NOMO-1 treated with DMSO at 0.1 percent for 48 hours (cell line): ENCODE measurements around the gene OSBPL3.
"Not testable (repeated sequence)": the region's sequence is repeated elsewhere in the genome, so short reads cannot be mapped to it uniquely, and the experiment has no call there.

Experiments used
- DNase-seq: peaks from one replicate; lab custom pipeline; 2025; ENCODE audit not compliant: unreplicated experiment; lab: John Stamatoyannopoulos, UW

OSBPL3 gene

DNA sequence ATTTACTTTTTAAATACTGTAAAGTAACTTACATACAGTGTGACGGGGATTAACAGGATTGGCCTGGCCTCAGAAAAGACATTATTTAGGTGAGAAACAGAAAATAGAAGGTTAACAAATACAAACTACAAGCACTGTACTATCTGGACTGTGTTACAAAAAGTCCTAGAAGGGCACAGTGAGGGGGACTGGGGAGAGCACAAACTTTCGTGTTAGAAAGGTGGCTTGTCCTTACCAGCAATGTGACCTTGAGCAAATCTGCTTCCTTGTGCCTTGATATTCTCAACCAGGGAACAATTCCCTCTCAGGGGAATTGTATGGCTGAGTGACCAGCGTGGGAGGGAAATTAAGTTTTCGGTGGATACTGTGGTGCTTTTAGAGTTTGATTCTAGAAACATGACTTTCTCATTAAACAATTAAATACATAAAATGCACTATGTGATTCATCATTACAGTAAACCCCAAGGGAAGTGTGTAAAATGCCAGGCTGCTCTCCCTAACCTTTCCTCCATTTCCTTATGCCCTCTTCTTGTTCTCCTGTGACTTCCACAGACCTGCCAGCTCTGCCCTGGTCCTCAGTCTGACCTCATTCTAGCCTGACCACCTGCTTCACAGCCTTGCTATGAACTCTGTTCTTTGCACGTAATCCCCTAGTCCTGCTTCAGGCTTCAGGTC lies 57.7 kb downstream of the OSBPL3 start:
- no peak for DNase-seq

DNA sequence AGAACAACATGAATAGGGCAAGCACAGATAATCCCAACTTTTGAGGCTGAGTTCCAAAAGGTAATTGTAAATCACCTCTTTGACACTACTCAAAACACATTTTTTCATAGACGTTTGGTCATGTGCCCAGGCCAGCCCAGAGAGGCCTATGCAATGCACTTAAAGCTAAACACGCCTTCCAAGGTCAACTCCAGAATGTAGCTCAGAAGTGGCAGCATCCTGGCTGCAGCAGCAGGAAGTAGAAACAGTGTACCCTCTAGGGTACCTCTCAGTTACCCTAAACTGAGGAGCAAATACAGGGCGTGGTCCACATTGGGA lies 58.7 kb downstream of the OSBPL3 start:
- no peak for DNase-seq

DNA sequence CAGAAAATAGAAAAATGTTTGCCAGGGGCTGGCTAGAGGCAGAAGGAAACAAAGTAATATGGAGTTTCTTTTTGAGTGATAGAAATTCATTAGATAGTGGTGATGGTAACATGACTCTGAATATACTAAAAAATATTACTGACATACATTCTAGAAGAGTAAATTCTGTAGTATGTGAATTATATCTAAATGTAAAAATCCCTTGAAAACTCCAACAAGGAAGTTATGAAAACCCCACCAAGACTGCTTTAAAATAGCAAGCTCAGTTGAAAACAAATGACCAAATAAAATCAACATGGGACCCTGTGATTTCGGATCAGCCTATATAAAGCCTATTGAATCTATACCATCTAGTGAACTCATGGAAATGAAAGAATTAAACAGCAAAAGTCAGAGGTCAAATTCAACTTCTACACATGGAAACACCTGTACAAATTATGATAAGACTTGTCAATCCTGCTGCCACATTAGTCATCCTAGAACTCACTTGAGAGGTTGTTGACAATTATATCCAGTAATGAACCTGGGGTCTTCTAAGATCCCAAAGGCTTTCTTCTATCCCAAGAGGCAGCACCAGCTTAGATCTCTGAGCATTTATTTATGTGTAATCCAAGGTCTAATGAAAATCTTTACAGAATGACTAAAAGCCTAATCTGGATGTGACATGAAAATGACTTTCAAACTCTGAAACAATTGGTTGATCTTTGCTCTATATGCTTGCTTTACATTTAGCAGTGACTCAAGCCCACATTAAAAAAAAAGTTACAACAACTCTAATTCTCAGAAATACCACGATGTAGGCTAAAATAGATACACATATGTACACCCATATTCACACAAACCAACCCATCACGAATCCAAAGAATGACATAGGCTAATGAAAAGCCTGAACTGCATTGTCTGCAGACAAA lies 59.3 kb downstream of the OSBPL3 start:
- no peak for DNase-seq

DNA sequence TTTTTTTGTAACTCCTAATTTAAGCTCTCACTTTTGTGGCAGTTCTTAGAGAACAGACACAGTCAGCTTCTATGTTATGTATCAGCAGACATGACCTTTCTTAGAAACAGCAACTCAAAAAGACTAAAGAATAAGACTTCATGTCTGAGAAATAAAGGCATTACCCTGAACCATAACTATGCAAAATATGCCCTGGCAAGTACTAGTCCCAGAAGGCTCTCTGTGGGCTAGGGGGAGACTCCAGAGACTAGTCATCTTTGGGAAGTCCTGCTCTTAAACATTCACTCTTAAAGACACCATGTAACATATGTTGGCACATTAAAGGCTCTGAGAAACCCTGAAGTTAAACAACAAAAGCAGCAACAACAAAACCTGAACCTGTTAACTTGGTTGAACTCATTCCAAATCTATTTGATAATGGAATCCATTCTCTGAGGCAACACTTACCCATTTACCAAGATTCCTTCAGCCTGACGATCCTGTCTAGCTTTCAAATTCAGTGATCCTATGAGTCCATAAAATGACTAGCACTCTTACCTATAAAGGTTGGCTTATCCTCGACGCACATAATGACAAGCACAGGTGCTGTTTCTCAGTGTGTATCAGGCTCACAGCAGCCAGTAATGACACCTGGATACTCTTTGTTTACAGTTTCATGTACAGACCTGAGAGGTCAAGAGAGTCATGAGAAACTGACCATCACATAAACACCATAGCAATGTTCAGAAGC lies 62.3 kb downstream of the OSBPL3 start:
- DNase-seq, result no peak

DNA sequence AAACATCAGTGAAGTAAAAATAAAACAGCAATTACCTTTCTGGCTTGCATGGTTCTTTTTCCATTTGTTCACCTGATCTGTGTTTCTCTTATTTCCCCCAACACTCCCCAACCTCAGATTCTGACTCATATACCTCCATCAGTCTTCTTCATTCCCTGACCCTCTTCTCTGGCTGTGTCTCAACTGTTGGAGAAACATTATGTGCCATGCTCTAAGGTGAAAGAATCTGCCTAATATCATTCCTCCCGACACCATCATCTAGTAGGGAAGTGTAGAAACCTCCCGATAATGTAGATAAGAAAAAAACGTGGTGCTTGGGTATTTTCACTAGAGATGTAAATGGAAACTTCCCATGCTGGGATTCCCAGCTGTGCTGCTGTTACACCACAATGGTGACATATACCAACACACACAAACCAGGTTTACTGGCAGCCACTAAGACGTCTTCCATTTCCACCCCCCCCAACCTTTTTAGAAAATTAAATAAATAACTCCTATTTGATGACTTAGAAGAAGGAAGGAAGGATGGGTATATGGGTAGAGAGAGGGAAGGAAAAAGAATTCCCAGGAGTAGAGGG lies 63.4 kb downstream of the OSBPL3 start:
- DNase-seq, result no peak

DNA sequence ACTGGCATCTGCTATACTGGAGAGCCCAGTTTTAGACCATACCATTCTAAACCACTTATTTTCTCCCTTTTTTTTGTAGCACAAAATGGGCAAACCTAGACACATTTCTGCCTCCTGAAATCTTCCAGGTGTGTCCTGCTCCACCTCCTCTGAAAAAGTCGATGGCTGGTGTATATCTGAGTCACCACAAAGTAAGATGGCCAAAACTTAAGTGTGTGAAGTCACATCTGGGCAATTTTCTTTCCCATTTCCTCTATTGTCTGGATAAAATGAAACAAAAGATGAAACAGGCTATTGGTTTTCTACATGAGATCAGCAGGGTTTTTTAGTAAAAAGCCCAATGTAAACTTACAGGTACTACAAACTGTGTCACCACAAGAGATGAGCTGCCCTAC lies 65.5 kb downstream of the OSBPL3 start:
- DNase-seq, result no peak

DNA sequence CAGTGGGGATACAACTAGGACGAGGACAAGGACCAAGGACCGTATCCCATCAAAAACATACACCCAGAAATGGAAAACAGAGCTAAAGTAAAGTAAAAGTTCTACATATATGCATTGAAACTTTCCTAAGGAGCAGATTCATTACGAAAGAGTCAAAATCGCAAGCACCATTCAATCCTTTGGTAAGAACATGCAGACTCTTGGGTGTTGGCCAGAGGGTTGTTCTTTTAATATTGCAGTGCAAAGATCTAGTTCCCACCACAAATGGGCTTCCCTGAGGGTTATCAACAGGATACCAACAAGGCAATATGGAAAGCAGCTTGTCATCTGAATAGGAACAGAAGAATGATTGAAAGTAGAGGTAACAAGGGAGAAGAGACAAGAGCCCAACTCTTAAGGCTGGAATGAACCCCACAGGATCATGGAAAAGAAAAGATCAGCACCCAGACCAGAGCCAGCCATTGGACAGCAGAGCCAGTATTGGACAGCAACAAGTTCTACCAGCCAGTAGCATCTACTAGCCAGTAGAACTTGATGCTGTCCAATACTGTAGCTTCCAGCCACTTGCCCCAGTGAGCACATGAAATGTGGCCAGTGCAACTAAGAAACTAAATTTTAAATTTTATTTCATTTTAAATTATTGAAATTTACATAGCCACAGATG lies 66.0 kb downstream of the OSBPL3 start:
- DNase-seq, result no peak

DNA sequence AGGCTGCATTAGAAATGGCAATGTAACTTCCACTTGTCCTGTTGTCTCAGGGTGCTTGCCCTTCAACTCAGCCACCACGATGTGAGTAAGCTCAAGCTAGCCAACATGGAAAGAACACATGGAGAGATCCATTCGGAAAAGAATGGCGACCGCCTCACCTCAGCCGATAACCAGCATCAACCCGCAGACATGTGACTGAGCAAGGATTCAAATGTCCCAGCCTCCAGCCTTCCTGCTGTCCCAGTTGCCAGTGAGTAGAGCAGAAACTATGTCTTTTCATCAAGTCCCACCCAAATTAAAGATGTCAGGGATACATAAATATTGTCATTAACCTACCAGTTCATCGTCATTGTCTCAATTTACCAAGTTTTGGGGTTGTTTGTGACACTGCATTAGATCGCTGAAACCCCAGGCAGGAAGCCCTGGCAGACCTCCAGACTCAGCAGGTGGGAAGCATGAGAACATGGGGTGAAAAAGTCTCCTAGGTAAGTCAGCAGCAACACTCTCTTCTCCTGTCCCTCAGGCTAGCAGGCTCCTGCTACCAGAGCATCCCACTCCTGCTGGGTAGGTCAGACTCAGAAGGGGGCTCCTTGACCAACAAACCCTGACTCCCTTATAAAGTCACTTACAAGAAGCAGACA lies 67.0 kb downstream of the OSBPL3 start:
- DNase-seq, result no peak

DNA sequence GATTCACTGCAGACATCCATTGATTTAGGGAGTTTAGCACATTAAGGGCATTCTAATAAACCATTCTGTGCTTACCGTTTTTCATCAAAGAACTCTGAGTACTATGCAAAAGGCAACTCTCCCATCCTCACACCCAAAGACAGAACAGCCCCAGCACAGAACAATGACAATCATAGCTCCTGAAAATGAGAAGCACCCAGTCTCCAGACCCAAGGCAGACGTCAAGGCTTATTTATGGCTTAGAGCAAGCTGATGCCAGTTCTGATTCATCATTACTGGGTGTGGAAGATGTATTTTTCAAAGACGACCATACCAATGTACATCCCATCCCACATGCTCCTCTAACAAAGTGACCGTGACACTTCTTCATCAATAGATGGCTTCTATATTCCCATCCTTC lies 67.6 kb downstream of the OSBPL3 start:
- DNase-seq, result no peak

DNA sequence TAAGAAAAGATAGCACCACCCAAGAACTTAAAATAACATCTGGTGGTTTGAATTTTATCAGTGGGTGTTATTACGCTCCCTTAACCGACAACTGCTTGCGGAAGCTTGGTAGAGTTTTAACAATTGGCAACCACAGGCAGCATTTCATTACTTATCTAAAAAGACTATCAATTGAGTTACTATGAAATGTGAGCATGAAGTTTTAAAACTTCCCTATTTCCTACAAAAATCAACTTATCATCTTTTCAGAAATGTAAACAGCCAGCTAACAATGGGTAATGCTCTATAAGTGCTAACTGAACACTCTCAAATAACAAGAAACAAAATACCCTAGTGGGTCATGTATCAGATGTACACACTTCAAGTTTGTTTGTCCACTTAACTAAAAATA lies 68.8 kb downstream of the OSBPL3 start:
- peak; percentile 53 for DNase-seq

DNA sequence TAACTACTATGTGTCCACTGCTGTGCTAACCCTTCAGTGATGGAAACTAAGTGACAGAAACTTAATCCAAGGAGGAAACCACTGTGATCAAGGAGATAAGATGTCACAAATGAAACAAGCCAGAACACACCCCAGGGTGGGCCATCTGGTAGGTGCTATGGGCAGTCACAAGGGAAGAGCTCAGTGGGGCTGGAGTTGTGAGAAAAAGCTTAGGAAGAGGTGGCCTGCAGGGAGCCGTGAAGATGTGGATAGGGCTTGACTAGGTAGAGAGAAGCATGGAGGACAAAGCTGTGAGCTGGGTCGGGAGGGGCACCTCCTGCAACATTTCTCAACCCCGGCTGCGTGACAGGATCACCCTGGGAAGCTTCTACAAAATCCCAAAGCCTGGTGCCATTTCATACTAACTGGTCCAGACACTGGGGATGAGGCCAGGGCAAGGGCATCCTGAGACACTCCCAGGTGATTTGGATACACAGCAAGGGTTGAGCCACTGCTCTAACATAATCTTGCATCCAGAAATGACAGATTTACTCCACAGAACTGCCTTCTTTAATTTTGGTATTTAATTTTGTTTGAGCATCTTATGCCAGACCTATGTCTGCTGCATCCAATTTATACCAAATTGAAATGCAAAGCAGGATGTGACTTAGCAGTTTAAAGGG lies 69.3 kb downstream of the OSBPL3 start:
- DNase-seq, result no peak

DNA sequence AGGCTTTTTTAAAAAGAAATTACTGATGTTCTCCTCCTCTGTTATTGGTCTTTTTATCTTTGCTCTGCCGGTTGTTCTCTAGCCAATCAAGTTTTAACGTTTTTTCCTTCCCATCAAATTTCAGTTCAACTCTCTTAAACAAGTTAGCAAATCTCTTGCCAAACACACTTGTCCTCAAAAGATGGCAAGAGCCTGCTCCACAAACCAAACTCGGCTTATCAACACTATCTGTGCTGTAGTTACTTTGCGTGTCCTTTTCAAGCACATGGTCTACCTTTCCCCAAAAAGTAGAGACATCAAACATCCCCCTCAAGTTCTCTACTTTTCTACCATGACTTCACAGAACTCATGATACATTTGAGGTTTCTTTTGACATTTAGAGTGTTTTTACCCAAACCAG lies 71.3 kb downstream of the OSBPL3 start:
- no peak for DNase-seq

DNA sequence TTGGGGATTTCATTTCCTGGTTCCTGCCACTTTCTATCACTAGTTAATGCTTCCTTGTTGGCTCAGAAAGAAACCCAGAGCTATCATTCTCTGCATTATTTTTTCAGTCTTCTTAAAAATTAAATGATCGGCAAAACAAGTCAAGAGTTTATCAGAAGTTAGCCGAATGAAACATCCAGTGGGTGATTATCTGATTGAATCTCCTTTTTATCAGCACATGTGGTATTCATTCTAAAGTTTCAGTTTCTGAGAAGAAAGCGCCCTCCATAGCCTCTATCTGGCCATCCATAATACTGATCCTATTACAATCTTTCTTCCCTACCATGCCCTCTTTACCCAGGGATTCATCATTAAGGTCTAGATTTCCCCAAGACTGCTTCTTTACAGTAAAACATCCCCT lies 71.8 kb downstream of the OSBPL3 start:
- no peak for DNase-seq

DNA sequence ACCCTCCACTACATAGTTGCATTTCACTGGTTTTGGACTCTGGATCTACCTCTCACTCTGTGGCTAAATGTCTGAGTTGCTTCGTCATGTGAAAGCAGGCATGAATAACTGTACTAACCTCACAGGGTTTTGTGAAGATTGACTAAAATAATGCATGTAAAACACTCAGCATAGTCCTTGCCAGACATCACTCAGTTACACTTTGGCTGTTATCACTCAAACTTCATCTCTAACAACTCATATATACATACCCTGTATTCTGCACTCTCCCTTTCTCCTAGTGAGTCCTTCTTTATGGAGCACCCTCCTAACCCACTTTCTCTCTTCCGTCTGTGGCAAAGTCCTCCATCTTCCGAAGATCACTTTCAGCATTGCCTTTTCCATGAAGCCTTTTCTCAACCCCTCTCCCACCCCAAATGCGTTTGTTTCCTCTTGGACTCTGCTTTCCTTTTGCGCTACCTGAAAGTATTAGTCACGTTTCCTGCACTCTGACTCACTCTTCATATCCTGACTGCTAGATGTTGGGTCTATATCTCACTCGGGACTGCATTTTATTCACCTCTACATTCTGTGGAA lies 72.6 kb downstream of the OSBPL3 start:
- no peak for DNase-seq

DNA sequence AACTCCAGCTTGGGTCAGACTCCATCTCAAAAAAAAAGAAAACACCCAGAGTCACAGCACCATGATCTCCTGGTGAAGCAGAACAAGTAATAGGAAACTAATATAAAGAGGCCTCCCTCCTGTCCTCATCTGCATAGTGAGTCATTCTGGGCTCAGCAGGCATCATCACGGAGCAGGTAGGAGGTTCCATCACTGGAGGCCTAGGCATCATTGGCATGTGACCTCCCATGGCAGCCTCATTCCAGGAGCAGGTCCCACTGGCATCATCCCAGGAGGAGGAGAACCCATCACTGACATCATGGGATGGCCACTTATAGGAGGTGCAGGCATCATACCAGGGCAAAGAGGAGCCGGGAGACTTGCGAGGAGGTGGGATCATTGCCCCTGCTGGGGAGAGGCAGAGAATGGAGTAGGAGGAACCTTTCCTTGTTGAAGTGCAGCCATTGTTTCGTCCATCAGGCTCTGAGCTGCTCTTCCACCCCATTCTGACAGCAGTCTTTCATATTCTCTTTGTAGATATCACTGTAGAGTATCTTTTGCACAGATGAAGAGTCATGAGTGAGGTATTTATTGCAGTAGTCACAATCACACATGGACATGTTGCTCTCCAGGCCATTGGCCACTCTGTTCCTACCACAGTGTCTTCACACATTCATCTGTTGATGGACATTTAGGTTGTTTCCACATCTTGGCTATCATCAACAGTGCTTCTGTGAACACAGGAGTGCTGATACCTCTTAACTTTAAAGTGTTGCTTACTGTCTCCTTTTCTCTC lies 73.8 kb downstream of the OSBPL3 start:
- no peak for DNase-seq

DNA sequence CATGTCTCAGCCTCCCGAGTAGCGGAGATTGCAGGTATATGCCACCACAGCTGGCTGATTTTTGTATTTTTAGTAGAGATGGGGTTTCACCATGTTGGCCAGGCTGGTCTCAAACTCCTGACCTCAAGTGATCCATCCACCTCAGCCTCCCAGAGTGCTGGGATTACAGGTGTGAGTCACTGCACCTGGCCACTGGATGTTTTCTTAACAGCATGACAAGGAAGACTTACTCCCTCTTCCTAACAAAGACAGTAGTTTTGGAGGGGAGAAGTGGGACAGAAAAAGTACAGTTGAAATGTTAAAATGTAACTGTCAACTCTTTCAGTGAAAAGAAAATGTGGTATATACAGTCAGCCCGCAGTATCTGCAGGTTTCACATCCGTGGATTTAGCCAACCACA lies 76.0 kb downstream of the OSBPL3 start:
- DNase-seq, result not testable (repeated sequence)

DNA sequence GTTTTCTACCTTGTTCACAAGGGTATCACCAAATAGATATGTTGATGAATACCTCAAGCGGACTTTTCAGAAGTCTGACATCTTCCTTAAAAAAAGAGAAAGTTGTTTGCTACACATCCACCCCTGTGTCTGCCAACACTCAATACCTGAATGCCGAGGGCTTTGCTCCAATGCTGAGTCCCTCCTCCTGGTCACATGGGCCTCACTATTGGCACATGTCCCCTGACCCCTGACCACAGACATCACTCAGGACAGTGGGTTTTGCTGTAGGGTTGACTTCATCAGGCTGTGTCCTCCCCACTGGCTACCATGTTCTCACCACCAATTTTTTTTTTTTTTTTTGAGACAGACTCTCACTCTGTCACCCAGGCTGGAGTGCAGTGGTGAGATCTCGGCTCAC lies 76.4 kb downstream of the OSBPL3 start:
- no peak for DNase-seq

DNA sequence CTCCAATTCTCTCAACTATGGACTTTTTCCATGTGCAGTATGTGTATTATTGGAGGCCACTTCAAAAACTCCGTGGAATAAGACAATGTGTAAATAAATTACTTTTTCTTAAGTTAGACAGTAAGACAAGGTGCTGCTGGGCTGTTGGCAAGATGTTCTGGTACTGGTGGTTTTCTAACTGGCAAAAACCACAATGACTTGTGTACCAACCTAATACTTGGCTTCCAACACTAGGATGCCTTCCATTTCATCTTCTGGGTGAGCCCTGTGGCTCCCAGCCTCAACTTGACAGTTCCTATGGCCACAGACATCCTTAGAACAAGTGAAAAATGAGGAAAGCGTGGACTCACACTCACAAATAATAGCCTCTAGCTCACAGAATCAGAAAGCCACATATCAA lies 77.0 kb downstream of the OSBPL3 start:
- DNase-seq, result no peak

DNA sequence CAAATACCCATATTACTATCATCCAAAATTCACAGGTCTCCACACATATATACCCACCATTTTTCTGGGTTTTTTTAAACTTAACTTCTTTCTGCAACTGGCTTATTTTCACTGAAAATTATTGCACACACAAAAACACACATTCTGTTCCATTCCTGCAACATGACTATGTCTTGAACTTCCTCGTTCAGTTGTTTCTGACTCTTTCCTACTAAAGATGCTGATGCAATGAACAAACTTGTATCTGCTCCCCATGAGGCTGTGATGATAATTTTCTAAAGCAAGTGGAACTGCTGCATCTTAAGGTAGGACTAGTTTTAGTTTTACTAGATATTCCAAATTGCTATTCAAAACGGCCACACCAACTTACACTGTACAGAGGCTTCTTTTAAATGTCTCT lies 77.7 kb downstream of the OSBPL3 start:
- DNase-seq, result no peak
